GM18526 (cell line): ENCODE results near the gene WFDC10A.

Experiments
- POLR2A ChIP-seq: IDR thresholded peaks from 3 replicates; pipeline ENCODE4 v1.6.1; 2011; ENCODE audit not compliant: insufficient read length; ENCODE audit errors: extremely low read depth

The WFDC10A gene

DNA sequence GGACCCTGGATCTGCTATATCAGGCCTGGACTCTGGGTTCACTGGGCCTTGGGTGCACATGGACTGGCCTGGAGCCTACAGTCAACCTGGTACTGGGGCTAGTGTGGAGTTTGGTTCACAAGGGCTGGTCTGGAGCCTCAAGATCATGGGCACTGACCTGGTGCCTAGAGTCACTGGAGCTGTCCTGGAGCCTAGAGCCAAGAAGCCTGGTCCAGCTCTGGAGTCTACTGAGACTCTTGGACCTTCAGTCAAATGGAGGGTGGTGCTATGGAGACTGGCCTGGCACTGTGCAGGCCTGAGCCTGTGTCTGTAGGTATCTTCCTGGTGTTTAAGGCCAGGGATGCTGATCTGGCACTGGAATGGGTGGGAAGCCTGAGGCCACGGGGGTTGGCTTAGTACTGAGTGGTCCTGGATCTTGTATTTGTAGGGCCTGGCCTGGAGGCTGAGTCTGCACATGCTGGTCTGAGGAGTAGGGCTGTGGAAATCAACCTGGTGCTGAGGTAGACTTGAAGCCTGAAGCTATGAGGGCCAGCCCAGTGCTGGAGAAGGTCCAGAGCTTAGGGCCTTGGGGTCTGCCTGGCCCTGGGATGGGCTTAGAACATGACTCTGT lies 18.0 kb downstream of the WFDC10A start:
- TF ChIP-seq POLR2A = no peak

GRCh38 chr20:45649312-45649863 lies 19.8 kb downstream of the WFDC10A start:
- no peak for TF ChIP-seq POLR2A

DNA sequence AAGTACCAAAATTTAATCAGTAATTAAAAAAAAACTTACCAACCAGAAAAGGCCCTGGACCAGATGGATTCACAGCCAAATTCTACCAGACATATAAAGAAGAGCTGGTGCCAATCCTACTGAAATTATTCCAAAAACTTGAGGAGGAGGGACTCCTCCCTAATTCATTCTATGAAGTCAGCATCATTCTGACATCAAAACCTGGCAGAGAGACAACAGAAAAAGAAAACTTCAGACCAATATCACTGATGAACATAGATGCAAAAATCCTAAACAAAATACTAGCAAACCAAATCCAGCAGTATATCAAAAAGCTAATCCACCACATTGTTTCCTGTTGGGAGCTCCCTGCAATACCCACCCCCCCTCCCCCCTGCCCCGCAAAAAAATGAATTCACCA lies 40.6 kb downstream of the WFDC10A start, which contains the start of gene WFDC11:
WFDC11 (minus strand) TSS at position 101 of the 400 bp plus-strand sequence. CDS start 19,639 bp downstream, outside the sequence.
- no peak for TF ChIP-seq POLR2A

- TF ChIP-seq POLR2A = no peak
Observed at GRCh38 chr20:45672765-45673164, 43.2 kb downstream of the WFDC10A start.

DNA sequence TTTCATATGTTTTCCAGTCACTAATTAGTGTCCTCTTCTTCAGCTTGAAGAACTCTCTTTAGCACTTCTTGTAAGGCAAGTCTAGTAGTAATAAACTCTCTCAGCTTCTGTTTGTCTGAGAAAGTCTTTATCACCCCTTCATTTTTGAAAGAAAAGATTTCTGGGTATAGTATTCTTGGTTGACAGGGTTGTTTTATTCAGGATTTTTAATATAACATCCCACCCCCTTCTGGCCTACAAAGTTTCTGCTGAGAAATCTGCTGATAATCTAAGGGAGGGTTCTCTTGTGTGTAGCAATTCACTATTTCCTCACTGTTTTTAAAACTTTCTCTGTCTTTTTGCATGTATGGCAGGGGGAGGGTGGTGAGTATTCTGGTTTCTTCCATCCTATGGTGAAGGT lies 50.1 kb downstream of the WFDC10A start:
- TF ChIP-seq POLR2A = no peak
